ENCODE data around the gene HES7.

Gene HES7

DNA sequence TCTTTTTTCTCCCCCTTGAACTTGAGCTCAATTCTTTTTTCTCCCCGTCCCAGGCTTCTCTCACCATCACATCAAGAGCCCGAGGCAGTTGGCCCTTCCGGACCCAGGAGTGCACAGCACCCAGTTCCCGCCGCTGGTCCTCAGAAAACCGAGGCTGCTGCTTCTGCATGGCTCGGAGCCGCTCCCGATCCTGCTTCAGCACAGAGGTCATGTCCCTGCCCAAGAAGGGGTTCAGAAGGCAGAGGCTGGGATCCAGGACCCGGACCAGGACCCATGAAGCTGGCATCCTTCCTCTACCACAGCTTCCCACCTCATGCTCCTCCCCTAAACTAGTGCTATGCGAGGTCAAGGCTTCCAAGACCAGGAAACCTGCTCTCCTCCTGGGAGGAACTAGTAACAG, 17.8 kb upstream of the HES7 start:
- peak overlapping the region; percentile 37 for H3K27ac ChIP-seq (ENCODE audit: low read length)
- no peak overlapping the region for H3K4me3 ChIP-seq (ENCODE audit: low read length in 2 of 2)
- no peak overlapping the region for H3K9ac ChIP-seq (ENCODE audit: low read length in 2 of 2)
- H3K9me3 ChIP-seq (ENCODE audit: control insufficient read depth in 2 of 2, low read length in 2 of 2) = no peaks in the 10 kb centered on the region
- peaks cover 65 to 71% of the 10 kb centered on the region in 2 donors for H3K36me3 ChIP-seq (ENCODE audit: control insufficient read depth in 2 of 2, insufficient read depth in 2 of 2, low read length in 2 of 2)
- H3K27me3 ChIP-seq (ENCODE audit: control insufficient read depth in 1 of 2, insufficient read depth in 2 of 2, low read length in 2 of 2) = no peaks in the 10 kb centered on the region
- peaks cover 27% of the 10 kb centered on the region for H3K4me1 ChIP-seq (ENCODE audit: control insufficient read depth, insufficient read depth, low read length)

DNA sequence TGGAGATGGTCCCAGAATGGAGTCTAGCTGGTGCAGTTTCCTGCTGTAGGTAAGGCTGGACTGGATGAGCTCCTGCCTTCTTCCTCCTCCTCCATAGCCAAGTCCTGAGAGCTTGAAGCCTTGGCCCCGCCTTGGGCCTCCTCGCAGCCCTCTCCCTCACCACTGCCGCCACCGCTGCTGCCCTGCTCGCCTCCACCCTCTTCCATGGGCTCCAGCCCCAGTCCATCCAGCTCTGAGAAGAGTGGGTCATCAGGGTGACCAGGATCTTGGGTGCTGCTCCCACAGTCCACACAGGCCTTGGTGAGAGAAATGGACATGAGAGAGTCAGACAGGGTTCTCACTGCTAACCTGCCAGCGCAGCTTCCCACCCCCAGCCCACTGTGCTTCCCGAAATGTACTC, 17.1 kb upstream of the HES7 start:
- Histone ChIP-seq H3K4me3 (ENCODE audit: low read length in 2 of 2) (no peak overlapping the region), H3K4me1 (ENCODE audit: control insufficient read depth, insufficient read depth, low read length) (peaks cover 20% of the 10 kb centered on the region), H3K27me3 (ENCODE audit: control insufficient read depth in 1 of 2, insufficient read depth in 2 of 2, low read length in 2 of 2) (no peaks in the 10 kb centered on the region), H3K27ac (ENCODE audit: low read length) (no peak overlapping the region), H3K36me3 (ENCODE audit: control insufficient read depth in 2 of 2, insufficient read depth in 2 of 2, low read length in 2 of 2) (peaks cover 58 to 64% of the 10 kb centered on the region in 2 donors), H3K9me3 (ENCODE audit: control insufficient read depth in 2 of 2, low read length in 2 of 2) (no peaks in the 10 kb centered on the region), H3K9ac (ENCODE audit: low read length in 2 of 2) (no peak overlapping the region)

DNA sequence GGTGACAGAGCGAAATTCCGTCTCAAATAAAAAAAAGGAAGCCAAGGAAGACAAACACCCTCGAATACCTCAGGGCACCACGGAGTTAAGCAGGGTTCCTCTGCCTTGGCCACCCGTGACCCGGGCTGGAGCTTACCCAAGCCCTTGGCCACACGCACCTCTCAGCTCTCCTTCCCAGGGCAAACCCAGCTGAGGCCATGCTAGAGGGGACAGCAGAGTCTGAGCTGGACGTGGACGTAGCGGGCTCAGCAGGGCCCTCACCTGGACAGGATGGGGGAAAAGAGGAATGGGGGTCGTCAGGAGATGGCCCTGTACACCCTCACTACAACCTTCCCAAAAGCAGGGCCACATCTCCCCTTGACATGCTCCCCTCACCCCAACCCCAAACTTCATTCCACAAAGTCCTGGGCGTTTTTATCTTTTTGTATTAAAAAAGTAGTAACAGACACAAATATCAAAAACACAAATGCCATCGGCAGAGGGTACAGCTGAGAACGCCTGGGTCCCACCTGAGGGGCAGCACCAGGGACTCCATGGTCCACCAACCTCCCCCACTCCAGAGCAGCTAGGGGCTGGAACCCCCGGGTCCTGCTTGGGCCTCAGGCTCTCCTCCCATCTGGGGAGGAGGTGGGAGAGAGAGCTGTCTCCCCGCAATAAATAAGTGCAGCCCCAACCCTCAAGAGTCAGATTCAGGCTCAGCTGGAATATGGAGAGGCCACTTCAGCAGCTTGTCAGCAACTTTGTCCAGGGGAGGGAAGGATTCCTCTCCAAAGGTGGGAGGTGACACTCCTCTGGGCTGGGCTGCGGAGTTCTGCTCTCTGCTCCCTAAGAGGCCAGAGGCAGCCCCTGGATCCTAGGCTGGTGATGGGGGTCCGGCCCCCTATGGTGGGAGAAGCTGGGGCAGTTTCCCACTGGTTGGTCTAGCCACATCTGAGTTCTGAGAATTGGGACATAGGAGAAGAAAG, 16.4 kb upstream of the HES7 start:
- H3K36me3 ChIP-seq (ENCODE audit: control insufficient read depth in 2 of 2, insufficient read depth in 2 of 2, low read length in 2 of 2) = peaks cover 51 to 57% of the 10 kb centered on the region in 2 donors

DNA sequence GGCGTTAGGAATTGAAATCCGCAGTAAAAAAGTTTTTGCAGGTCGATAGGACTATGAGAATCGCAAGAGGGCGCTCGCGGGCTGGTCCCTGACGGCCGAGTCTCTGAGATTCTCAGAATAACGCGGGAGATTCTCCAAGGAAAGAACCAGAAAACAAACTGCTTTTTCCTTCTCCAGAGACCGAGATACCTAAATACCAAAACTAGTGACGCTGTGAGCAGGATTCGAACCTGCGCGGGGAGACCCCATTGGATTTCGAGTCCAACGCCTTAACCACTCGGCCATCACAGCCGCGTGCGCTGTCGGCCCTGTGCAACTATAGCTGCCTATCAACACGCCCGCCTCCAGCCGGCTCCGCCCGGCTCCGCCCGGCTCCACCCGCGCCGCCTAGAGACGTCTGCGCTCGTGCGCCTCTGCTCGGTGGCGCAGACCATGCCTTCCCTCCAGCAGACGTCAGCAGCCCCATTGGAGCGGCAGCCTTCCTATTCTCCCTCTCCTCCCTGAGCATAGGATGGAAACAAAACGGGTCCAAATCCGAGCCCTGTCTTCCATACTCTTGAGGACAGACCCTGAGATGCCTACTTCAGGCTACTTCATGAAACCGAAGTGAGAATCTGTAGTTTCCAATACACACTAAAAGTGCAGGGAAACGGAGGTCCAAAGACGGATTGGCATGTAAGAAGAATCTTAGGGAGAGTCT, 14.9 kb upstream of the HES7 start:
- no peaks in the 10 kb centered on the region for H3K27me3 ChIP-seq (ENCODE audit: control insufficient read depth in 1 of 2, insufficient read depth in 2 of 2, low read length in 2 of 2)
- no peaks in the 10 kb centered on the region for H3K9me3 ChIP-seq (ENCODE audit: control insufficient read depth in 2 of 2, low read length in 2 of 2)
- H3K4me3 ChIP-seq (ENCODE audit: low read length in 2 of 2) = peak overlapping the region; percentile 48 to 63
- peak overlapping the region; percentile 86 for H3K27ac ChIP-seq (ENCODE audit: low read length)
- H3K36me3 ChIP-seq (ENCODE audit: control insufficient read depth in 2 of 2, insufficient read depth in 2 of 2, low read length in 2 of 2) = peaks cover 38 to 43% of the 10 kb centered on the region in 2 donors
- peak overlapping the region; percentile 65 to 71 for H3K9ac ChIP-seq (ENCODE audit: low read length in 2 of 2)
- H3K4me1 ChIP-seq (ENCODE audit: control insufficient read depth, insufficient read depth, low read length) = peaks cover 16% of the 10 kb centered on the region

More for the DNA sequence above, 16.4 kb upstream of the HES7 start:
- Histone ChIP-seq H3K9me3 (ENCODE audit: control insufficient read depth in 2 of 2, low read length in 2 of 2) (no peaks in the 10 kb centered on the region), H3K27me3 (ENCODE audit: control insufficient read depth in 1 of 2, insufficient read depth in 2 of 2, low read length in 2 of 2) (no peaks in the 10 kb centered on the region), H3K27ac (ENCODE audit: low read length) (peak overlapping the region; percentile 86), H3K9ac (ENCODE audit: low read length in 2 of 2) (no peak overlapping the region), H3K4me1 (ENCODE audit: control insufficient read depth, insufficient read depth, low read length) (peaks cover 16% of the 10 kb centered on the region), H3K4me3 (ENCODE audit: low read length in 2 of 2) (no peak overlapping the region)

DNA sequence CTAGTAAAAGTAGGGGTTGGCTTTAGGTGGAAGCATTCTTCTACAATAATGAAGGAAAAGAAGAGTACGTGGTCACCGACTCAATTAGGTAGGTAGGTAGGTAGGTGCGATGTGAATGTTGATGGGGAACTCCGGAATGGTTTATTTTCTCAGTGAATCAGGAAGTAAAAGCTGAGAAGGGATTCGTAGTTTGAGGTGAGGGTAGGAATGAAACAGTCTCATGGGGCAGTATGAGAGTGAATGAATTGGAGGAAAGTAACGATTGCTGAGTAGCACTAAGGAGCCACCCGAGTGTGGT, 14.4 kb upstream of the HES7 start:
- Histone ChIP-seq H3K27me3 (ENCODE audit: control insufficient read depth in 1 of 2, insufficient read depth in 2 of 2, low read length in 2 of 2) (no peaks in the 10 kb centered on the region), H3K9ac (ENCODE audit: low read length in 2 of 2) (peak overlapping the region; percentile 55 to 57), H3K27ac (ENCODE audit: low read length) (peak overlapping the region; percentile 86), H3K4me1 (ENCODE audit: control insufficient read depth, insufficient read depth, low read length) (peaks cover 16% of the 10 kb centered on the region), H3K36me3 (ENCODE audit: control insufficient read depth in 2 of 2, insufficient read depth in 2 of 2, low read length in 2 of 2) (peaks cover 36 to 40% of the 10 kb centered on the region in 2 donors), H3K9me3 (ENCODE audit: control insufficient read depth in 2 of 2, low read length in 2 of 2) (no peaks in the 10 kb centered on the region), H3K4me3 (ENCODE audit: low read length in 2 of 2) (peak overlapping the region; percentile 47 to 63)

DNA sequence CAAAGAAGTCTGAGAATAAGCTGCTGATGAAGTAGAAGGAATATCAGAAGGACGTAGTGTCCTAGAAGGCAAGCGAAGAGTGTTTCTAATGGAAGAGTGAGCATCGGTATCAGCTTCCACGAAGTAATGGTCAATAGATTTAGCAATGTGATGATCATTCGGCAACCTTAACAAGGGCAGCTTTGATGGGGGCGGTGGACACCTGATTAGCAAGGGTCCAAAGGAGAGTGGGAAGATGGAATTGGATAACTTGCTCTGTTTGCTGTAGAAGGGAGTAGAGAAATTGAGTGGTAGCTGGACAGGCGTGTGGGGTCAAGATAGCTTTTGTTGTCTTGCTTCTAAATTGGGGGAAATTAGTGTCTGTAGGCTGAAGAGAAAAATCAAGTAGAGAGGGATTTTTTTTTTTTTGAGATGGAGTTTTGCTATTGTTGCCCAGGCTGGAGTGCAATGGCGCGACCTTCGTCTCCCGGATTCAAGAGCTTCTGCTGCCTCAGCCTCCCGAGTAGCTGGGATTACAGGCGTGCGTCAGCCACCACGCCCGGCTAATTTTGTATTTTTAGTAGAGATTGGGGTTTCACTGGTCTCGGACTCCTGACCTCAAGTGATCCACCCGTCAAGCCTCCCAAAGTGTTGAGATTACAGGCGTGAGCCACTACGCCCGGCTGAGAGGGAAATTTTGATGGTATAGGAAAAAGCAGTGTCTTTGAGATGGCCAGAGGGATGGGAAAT, 13.9 kb upstream of the HES7 start:
- H3K4me3 ChIP-seq (ENCODE audit: low read length in 2 of 2) = peak overlapping the region; percentile 47 to 63

DNA sequence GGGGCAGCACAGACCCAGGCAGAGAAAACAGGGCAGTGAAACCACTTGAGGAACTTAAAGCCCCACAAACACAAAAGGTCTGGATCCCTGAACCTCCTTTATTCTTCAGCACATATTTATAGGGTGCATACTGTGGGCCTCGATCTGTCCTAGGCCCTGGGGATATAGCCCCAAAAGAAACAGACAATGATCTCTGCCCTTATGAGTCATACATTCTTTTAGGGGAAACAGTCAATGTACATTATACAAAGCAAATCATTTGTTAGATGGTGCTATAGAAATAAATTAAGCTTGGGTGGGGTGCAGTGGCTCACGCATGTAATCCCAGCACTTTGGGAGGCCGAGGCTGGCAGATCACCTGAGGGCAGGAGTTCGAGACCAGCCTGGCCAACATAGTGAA, 10.0 kb upstream of the HES7 start:
- H3K36me3 ChIP-seq (ENCODE audit: control insufficient read depth in 2 of 2, insufficient read depth in 2 of 2, low read length in 2 of 2) = no peaks in the 10 kb centered on the region
- H3K9ac ChIP-seq (ENCODE audit: low read length in 2 of 2) = no peak overlapping the region
- peaks cover 7% of the 10 kb centered on the region for H3K4me1 ChIP-seq (ENCODE audit: control insufficient read depth, insufficient read depth, low read length)
- H3K9me3 ChIP-seq (ENCODE audit: control insufficient read depth in 2 of 2, low read length in 2 of 2) = no peaks in the 10 kb centered on the region
- peaks cover 0 to 6% of the 10 kb centered on the region in 2 donors for H3K27me3 ChIP-seq (ENCODE audit: control insufficient read depth in 1 of 2, insufficient read depth in 2 of 2, low read length in 2 of 2)
- no peak overlapping the region for H3K27ac ChIP-seq (ENCODE audit: low read length)
- no peak overlapping the region for H3K4me3 ChIP-seq (ENCODE audit: low read length in 2 of 2)

More for the DNA sequence above, 13.9 kb upstream of the HES7 start:
- Histone ChIP-seq H3K4me1 (ENCODE audit: control insufficient read depth, insufficient read depth, low read length) (peaks cover 16% of the 10 kb centered on the region), H3K9ac (ENCODE audit: low read length in 2 of 2) (peak overlapping the region; percentile 55 to 57), H3K9me3 (ENCODE audit: control insufficient read depth in 2 of 2, low read length in 2 of 2) (no peaks in the 10 kb centered on the region), H3K27ac (ENCODE audit: low read length) (peak overlapping the region; percentile 86), H3K27me3 (ENCODE audit: control insufficient read depth in 1 of 2, insufficient read depth in 2 of 2, low read length in 2 of 2) (no peaks in the 10 kb centered on the region), H3K36me3 (ENCODE audit: control insufficient read depth in 2 of 2, insufficient read depth in 2 of 2, low read length in 2 of 2) (peaks cover 34 to 36% of the 10 kb centered on the region in 2 donors)

DNA sequence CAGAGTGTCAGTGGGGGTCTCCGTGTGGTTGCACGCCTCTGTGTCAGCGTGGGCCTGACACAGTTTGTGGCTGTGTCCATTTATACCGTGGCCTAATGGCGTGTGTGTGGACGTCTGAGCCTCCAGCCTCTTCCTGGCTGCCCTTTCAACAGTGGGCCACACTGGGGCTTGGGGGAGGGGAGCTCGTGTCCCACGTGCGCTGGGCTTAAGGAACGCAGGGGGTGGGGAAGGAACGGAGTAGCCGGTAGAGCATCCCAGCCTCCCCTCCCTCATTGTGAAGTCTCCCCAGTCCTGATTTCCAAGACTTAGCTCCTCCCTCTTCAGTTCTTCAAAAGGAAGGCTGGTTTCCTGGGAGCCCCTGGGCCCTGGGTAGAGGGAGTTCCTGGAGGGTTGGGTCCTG, 9.5 kb upstream of the HES7 start:
- H3K27ac ChIP-seq (ENCODE audit: low read length) = no peak overlapping the region
- no peak overlapping the region for H3K4me3 ChIP-seq (ENCODE audit: low read length in 2 of 2)
- H3K4me1 ChIP-seq (ENCODE audit: control insufficient read depth, insufficient read depth, low read length) = peaks cover 6% of the 10 kb centered on the region
- no peaks in the 10 kb centered on the region for H3K9me3 ChIP-seq (ENCODE audit: control insufficient read depth in 2 of 2, low read length in 2 of 2)
- peaks cover 3 to 10% of the 10 kb centered on the region in 2 donors for H3K27me3 ChIP-seq (ENCODE audit: control insufficient read depth in 1 of 2, insufficient read depth in 2 of 2, low read length in 2 of 2)
- H3K9ac ChIP-seq (ENCODE audit: low read length in 2 of 2) = no peak overlapping the region
- H3K36me3 ChIP-seq (ENCODE audit: control insufficient read depth in 2 of 2, insufficient read depth in 2 of 2, low read length in 2 of 2) = no peaks in the 10 kb centered on the region

DNA sequence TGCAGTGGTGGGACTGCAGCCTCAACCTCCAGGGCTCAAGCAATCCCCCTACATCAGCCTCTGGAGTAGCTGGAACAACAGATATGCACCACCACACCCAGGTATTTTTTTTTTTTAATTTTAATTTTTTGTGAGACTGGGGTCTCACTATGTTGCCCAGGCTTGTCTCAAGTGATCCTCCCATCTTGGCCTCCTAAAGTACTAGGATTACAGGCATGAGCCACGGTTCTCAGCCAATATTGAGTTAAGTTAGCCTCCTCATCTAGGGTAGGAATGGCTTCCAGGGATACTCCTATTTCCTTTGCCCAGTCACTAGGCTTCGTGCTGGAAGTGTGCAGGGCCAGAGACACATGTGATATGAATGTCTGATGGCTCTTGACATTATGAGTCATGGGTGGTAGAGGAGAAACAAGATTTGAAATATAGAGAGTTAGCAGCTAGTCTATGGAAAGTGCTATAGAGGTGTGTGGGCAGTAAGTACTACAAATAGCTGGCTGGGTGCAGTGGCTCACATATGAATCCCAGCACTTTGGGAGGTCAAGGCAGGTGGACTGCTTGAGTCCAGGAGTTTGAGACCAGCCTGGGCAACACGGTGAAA, 8.0 kb upstream of the HES7 start:
- no peak overlapping the region for H3K4me3 ChIP-seq (ENCODE audit: low read length in 2 of 2)
- no peak overlapping the region for H3K9ac ChIP-seq (ENCODE audit: low read length in 2 of 2)
- H3K27me3 ChIP-seq (ENCODE audit: control insufficient read depth in 1 of 2, insufficient read depth in 2 of 2, low read length in 2 of 2) = peaks cover 3 to 12% of the 10 kb centered on the region in 2 donors
- H3K36me3 ChIP-seq (ENCODE audit: control insufficient read depth in 2 of 2, insufficient read depth in 2 of 2, low read length in 2 of 2) = no peaks in the 10 kb centered on the region
- H3K9me3 ChIP-seq (ENCODE audit: control insufficient read depth in 2 of 2, low read length in 2 of 2) = no peaks in the 10 kb centered on the region
- no peak overlapping the region for H3K27ac ChIP-seq (ENCODE audit: low read length)
- peaks cover 4% of the 10 kb centered on the region for H3K4me1 ChIP-seq (ENCODE audit: control insufficient read depth, insufficient read depth, low read length)

DNA sequence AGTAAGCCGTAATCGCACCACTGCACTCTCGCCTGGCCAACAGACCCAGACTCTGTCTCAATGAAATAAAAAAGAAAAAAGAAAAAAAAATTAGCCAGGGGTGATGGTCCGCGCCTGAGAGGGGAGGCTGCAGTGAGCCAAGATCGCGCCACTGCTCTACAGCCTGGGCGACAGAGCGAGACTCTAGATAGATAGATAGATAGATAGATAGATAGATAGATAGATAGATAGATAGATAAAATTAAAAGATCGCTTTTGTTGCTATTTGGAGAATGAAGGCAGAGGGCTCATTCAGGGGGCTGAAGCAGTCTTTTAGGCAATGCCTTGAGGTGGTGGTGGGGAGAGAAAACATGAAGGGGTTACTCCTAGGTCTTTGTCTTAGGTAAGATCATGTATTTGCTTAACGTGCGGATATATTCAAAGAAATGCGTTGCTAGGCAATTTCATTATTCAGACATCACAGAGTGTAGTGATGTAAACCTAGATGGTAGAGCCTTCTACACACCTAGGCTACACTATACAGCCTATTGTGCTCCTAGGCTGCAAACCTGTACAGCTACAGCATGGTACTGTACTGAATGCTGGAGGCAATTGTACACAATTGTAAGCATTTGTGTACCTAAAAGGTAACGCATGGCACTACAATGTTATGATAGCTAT, 4.3 kb upstream of the HES7 start:
- peaks cover 26 to 32% of the 10 kb centered on the region in 2 donors for H3K27me3 ChIP-seq (ENCODE audit: control insufficient read depth in 1 of 2, insufficient read depth in 2 of 2, low read length in 2 of 2)

More for the DNA sequence above, 4.3 kb upstream of the HES7 start:
- Histone ChIP-seq H3K27ac (ENCODE audit: low read length) (no peak overlapping the region), H3K36me3 (ENCODE audit: control insufficient read depth in 2 of 2, insufficient read depth in 2 of 2, low read length in 2 of 2) (no peaks in the 10 kb centered on the region), H3K4me3 (ENCODE audit: low read length in 2 of 2) (no peak overlapping the region), H3K9ac (ENCODE audit: low read length in 2 of 2) (no peak overlapping the region), H3K9me3 (ENCODE audit: control insufficient read depth in 2 of 2, low read length in 2 of 2) (no peaks in the 10 kb centered on the region), H3K4me1 (ENCODE audit: control insufficient read depth, insufficient read depth, low read length) (peaks cover 32% of the 10 kb centered on the region)

All from stomach smooth muscle (tissue), 2 donors.